ENCODE measurements around the gene CDAN1.

Gene CDAN1

DNA sequence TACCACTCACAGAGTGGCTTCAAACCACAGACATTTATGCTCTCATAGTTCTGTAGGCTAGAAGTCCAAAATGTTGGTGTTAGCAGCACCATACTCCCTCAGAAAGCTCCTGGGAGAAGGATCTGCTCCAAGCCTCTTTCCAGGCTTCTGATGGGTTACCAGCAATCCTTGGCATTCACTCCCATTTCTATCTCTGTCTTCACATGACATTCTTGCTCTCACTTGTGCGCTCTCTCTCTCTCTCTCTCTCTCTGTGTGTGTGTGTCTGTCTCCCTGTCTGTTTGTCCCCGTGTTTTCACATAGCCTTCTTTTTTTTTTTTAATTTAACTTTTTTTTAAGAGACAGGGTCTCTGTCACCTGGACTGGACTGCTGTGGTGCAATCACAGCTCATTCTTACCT, 26.3 kb downstream of the CDAN1 start:
- POLR2A ChIA-PET, result interaction anchor here (0.6 kb wide), 1 partner anchor 473 kb away, joined by 3 read pairs; no protein-coding TSS in a partner anchor
- DNase-seq (ENCODE audit: extremely low spot score), result no peak
- CTCF ChIA-PET, result no interaction called here
- no peak for TF ChIP-seq LEF1 (IDR thresholded peaks at IDR 0.05; ENCODE audit: borderline replicate concordance)
- TF ChIP-seq FOXA1 (IDR thresholded peaks at IDR 0.05), result no peak
- no peak for TF ChIP-seq SUZ12 (IDR thresholded peaks at IDR 0.05)
- no peak for TF ChIP-seq L3MBTL2 (conservative IDR thresholded peaks at IDR 0.05)
- no peak for TF ChIP-seq HDGF (IDR thresholded peaks at IDR 0.05; ENCODE audit: borderline replicate concordance)
- TF ChIP-seq FOXM1 (IDR thresholded peaks at IDR 0.05; ENCODE audit: borderline replicate concordance), result no peak
- no peak for TF ChIP-seq ELF4 (IDR thresholded peaks at IDR 0.05)
- no peak for TF ChIP-seq FOXK2 (IDR thresholded peaks at IDR 0.05)

DNA sequence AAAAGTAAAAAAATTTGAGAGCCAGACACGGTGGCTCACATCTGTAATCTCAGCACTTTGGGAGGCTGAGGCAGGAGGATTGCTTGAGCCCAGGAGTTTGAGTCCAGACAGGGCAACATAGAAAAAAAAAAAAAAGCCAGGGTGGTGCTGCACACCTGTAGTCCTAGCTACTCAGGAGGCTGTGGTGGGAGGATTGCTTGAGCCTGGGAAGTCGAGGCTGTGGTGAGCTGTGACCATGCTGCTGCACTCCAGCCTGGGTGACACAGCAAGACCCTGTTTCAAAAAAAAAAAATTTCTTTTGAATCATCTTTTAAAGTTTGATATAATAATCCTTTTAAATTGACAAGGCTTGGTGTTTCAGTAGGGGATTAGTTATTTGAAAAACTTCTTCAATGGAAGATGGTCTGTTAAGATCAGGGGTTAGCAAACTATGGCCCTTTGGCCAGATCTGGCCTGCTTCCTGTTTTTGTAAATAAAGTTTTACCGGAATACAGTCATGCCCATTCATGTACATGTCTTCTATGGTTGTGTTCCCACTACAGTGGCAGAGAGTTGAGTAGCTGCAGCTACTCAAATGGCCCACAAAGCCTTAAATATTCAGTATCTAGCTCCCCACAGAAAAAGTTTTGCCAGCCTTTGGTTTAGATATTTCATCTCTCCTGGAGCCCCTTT, 28.9 kb downstream of the CDAN1 start:
- DNase-seq (ENCODE audit: extremely low spot score), result no peak
- ChIA-PET CTCF (no interaction called here), POLR2A (no interaction called here)
- no peak for TF ChIP-seq ARNT (IDR thresholded peaks at IDR 0.05)
- TF ChIP-seq CTBP1 (IDR thresholded peaks at IDR 0.05; ENCODE audit: borderline replicate concordance), result no peak
- no peak for TF ChIP-seq NFRKB (IDR thresholded peaks at IDR 0.05)
- no peak for TF ChIP-seq SUZ12 (IDR thresholded peaks at IDR 0.05)

DNA sequence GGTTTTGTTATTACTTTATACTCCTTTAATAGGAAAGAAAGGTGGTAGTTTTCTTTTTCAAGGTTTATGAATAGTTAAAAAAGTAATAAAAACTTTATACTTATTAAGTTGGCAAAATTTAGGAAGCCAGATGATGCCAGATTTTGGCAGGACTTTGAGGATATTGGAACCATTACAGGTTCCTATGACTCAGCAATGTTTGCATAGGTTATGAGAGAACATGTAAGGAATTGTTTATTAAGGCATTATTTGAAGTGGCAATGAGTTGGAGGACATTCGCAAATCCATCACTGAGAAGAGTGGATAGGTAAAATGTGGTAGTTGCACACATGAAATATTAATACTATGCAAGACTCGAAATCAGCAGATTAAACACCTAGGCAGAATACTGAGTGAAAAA, 29.9 kb downstream of the CDAN1 start:
- no peak for TF ChIP-seq ELF4 (IDR thresholded peaks at IDR 0.05)
- CTCF ChIA-PET, result no interaction called here
- no peak for DNase-seq (ENCODE audit: extremely low spot score)
- POLR2A ChIA-PET, result no interaction called here

DNA sequence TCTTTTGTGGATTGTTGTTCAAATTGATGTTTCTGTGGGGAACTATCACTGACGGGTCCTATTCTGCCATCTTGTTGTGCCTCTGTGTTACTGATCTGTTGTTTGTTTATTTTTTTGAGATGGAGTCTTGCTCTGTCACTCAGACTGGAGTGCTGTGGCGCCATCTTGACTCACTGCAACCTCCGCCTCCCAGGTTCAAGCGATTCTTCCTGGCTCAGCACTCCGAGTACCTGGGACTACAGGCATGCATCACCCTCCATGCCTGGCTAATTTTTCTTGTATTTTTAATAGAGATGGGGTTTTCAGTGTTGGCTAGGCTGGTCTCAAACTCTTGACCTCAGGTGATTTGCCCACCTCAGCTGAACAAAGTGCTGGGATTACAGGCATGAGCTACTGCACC, 31.6 kb downstream of the CDAN1 start:
- DNase-seq (ENCODE audit: extremely low spot score), result no peak
- ChIA-PET POLR2A (interaction anchor here (0.6 kb wide), 1 partner anchor 19 kb away, joined by 3 read pairs; no protein-coding TSS in a partner anchor), CTCF (no interaction called here)
- TF ChIP-seq FOXA1 (IDR thresholded peaks at IDR 0.05) (no peak), NFRKB (IDR thresholded peaks at IDR 0.05) (no peak), ZNF384 (IDR thresholded peaks at IDR 0.05) (no peak), L3MBTL2 (conservative IDR thresholded peaks at IDR 0.05) (no peak), CTBP1 (IDR thresholded peaks at IDR 0.05; ENCODE audit: borderline replicate concordance) (no peak), ELF4 (IDR thresholded peaks at IDR 0.05) (no peak), TARDBP (IDR thresholded peaks at IDR 0.05) (no peak), FOXM1 (IDR thresholded peaks at IDR 0.05; ENCODE audit: borderline replicate concordance) (no peak), ARNT (IDR thresholded peaks at IDR 0.05) (no peak), LEF1 (IDR thresholded peaks at IDR 0.05; ENCODE audit: borderline replicate concordance) (no peak)

DNA sequence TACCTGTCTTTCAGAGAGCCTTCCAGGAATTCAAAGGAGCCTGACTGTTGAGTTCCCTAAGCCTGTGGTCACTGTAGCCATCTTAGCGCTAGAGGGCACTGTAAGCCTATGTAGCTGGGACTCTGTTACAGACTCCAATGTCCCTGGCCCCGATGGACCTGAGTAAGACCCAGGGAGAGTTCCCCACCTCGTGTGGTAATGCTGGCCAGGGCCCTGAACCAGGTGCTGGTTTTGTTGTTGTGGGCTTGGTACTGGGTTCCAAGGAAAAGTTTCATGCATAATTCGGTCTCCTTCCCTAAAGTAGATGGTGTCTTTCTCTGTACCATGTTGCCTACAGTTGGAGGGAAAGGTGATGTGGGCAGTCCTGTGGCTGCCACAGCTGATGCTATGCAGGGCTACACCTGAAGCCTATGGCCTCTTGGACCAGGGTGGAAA, 32.4 kb downstream of the CDAN1 start:
- peak; percentile 60 for DNase-seq (ENCODE audit: extremely low spot score)
- no peak for TF ChIP-seq BHLHE40 (IDR thresholded peaks at IDR 0.05; ENCODE audit: borderline replicate concordance)
- TF ChIP-seq HDGF (IDR thresholded peaks at IDR 0.05; ENCODE audit: borderline replicate concordance), result no peak
- no peak for TF ChIP-seq CTBP1 (IDR thresholded peaks at IDR 0.05; ENCODE audit: borderline replicate concordance)
- TF ChIP-seq TARDBP (IDR thresholded peaks at IDR 0.05), result no peak
- TF ChIP-seq SP1 (IDR thresholded peaks at IDR 0.05), result no peak
- no peak for TF ChIP-seq FOXK2 (IDR thresholded peaks at IDR 0.05)
- no peak for TF ChIP-seq ZNF384 (IDR thresholded peaks at IDR 0.05)
- no peak for TF ChIP-seq FOXM1 (IDR thresholded peaks at IDR 0.05; ENCODE audit: borderline replicate concordance)
- no peak for TF ChIP-seq LEF1 (IDR thresholded peaks at IDR 0.05; ENCODE audit: borderline replicate concordance)
- TF ChIP-seq, protein P1, sequence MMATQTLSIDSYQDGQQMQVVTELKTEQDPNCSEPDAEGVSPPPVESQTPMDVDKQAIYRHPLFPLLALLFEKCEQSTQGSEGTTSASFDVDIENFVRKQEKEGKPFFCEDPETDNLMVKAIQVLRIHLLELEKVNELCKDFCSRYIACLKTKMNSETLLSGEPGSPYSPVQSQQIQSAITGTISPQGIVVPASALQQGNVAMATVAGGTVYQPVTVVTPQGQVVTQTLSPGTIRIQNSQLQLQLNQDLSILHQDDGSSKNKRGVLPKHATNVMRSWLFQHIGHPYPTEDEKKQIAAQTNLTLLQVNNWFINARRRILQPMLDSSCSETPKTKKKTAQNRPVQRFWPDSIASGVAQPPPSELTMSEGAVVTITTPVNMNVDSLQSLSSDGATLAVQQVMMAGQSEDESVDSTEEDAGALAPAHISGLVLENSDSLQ (IDR thresholded peaks at IDR 0.05), result no peak
- no peak for TF ChIP-seq ARNT (IDR thresholded peaks at IDR 0.05)
- TF ChIP-seq SUZ12 (IDR thresholded peaks at IDR 0.05), result no peak
- TF ChIP-seq FOXA1 (IDR thresholded peaks at IDR 0.05), result no peak
- TF ChIP-seq NFRKB (IDR thresholded peaks at IDR 0.05), result no peak
- no peak for TF ChIP-seq ELF4 (IDR thresholded peaks at IDR 0.05)
- no peak for TF ChIP-seq L3MBTL2 (conservative IDR thresholded peaks at IDR 0.05)
- ChIA-PET CTCF (interaction anchor here (1.0 kb wide), 1 partner anchor 31 kb away, joined by 3 read pairs; no protein-coding TSS in a partner anchor), POLR2A (no interaction called here)

DNA sequence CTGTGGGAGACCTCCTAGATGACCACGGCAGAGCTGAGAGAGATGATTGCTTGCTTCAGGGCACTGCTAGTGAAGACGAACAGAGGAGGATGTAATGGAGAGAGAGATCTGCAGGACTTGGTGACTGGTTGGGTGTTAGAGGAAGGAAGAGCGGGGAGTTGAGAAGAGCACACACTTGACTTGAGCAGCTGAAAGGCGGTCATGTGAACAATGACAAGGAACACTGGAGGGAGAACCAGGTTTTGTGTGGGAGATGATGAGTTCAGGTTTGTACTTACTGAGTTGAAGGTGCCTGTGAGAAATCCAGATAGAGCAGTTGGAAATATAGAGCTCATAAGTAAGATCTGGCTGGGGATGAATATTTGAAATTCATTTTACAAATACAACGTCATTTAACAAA, 40.3 kb downstream of the CDAN1 start:
- POLR2A ChIA-PET, result no interaction called here
- no peak for DNase-seq (ENCODE audit: extremely low spot score)
- CTCF ChIA-PET, result interaction anchor here (0.5 kb wide), 1 partner anchor 226 kb away, joined by 3 read pairs; no protein-coding TSS in a partner anchor
- no peak for TF ChIP-seq FOXA1 (IDR thresholded peaks at IDR 0.05)
- no peak for TF ChIP-seq ARNT (IDR thresholded peaks at IDR 0.05)

DNA sequence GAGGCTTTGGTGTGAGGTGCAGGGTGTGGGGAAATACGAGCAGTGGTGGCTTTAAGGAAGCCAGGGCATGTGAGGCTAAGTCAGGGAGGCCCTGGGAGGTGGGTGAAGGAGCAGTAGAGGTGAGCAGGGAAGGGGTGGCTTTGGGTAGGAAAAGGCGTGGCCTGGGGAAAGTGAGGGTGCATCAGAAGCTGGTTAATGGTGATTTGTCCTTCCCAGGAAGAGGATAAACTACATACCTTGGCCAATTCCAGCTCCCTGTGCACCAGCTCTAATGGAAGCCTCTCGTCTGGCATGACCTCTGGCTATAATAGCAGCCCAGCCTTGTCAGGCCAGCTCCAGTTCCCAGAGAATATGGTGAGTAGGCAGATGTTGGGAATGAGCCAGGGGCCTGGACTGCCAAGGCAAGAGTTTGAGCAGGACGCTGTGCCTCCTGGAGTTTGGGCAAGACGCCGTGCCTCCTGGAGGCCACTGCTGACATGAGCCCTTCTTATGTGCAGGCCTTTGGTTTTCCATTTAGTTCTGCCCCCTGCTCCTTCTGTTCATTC, 41.3 kb downstream of the CDAN1 start:
- TF ChIP-seq NFRKB (IDR thresholded peaks at IDR 0.05) (no peak), BHLHE40 (IDR thresholded peaks at IDR 0.05; ENCODE audit: borderline replicate concordance) (no peak)
- ChIA-PET POLR2A (no interaction called here), CTCF (interaction anchor here (0.5 kb wide), 1 partner anchor 63 kb away, joined by 4 read pairs; no protein-coding TSS in a partner anchor)
- no peak for DNase-seq (ENCODE audit: extremely low spot score)

DNA sequence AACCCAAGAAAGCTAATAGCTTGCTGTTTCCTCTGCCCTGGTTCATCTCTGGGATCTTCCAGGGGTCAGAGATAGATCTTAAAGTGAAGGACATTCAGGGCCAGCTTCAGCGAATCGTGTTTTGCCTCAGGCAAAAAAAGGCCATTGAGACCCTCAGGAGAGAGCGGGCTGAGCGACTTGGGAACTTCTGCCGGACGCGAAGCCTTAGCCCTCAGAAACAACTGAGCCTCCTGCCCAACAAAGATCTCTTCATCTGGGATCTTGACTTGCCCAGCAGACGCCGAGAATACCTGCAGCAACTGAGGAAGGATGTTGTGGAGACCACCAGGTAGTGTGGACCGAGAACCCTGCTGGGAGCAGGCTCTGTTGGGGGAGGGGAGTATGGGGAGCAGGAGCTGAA, 42.5 kb downstream of the CDAN1 start:
- ChIA-PET CTCF (no interaction called here), POLR2A (no interaction called here)
- TF ChIP-seq ELF4 (IDR thresholded peaks at IDR 0.05), result no peak
- TF ChIP-seq SUZ12 (IDR thresholded peaks at IDR 0.05), result no peak
- TF ChIP-seq CTBP1 (IDR thresholded peaks at IDR 0.05; ENCODE audit: borderline replicate concordance), result no peak
- TF ChIP-seq, protein P1 (IDR thresholded peaks at IDR 0.05), result no peak
- no peak for TF ChIP-seq FOXK2 (IDR thresholded peaks at IDR 0.05)
- no peak for TF ChIP-seq BHLHE40 (IDR thresholded peaks at IDR 0.05; ENCODE audit: borderline replicate concordance)
- no peak for TF ChIP-seq LEF1 (IDR thresholded peaks at IDR 0.05; ENCODE audit: borderline replicate concordance)

More for the DNA sequence above, 42.5 kb downstream of the CDAN1 start:
- no peak for DNase-seq (ENCODE audit: extremely low spot score)
